Measurements from ENCODE around the gene BPIFA2.

DNA sequence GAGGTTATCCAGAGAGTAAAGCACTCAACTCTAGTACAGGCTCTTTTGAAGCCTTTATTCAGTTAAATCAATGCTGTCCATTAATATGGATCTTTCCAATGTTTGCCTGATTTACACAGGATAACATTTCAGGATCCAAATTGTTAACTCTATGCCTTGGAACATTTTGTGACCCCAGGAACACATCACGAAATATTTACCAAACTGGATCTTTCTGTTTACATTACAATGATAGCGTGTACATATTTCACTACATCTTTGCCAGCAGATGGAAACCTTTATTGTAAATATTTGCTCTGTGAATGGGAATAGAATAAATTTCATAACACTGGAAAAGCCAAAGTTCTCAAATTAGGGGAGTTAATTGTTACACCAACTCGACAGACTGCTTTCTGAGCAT lies 23.5 kb downstream of the BPIFA2 start:
- TF ChIP-seq, protein P1, sequence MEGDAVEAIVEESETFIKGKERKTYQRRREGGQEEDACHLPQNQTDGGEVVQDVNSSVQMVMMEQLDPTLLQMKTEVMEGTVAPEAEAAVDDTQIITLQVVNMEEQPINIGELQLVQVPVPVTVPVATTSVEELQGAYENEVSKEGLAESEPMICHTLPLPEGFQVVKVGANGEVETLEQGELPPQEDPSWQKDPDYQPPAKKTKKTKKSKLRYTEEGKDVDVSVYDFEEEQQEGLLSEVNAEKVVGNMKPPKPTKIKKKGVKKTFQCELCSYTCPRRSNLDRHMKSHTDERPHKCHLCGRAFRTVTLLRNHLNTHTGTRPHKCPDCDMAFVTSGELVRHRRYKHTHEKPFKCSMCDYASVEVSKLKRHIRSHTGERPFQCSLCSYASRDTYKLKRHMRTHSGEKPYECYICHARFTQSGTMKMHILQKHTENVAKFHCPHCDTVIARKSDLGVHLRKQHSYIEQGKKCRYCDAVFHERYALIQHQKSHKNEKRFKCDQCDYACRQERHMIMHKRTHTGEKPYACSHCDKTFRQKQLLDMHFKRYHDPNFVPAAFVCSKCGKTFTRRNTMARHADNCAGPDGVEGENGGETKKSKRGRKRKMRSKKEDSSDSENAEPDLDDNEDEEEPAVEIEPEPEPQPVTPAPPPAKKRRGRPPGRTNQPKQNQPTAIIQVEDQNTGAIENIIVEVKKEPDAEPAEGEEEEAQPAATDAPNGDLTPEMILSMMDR (IDR thresholded peaks at IDR 0.05), result no peak
- no peak for TF ChIP-seq EZH2 (IDR thresholded peaks at IDR 0.05; ENCODE audit: borderline replicate concordance, insufficient read depth, low read depth, low read length, poor library complexity, severe bottlenecking)

Data from B cell (primary cell).